ENCODE measurements around the gene CIDEC.

The CIDEC gene

GRCh38 chr3:9901967-9902366 lies 21.9 kb upstream of the CIDEC start:
- no peak for TF ChIP-seq CTCF (IDR thresholded peaks at IDR 0.05)
- TF ChIP-seq ZFX (IDR thresholded peaks at IDR 0.05; ENCODE audit: borderline replicate concordance), result no peak
- peak overlapping the region; percentile 100 for H3K27ac ChIP-seq

GRCh38 chr3:9900965-9901415 lies 20.9 kb upstream of the CIDEC start:
- H3K27ac ChIP-seq, result peak overlapping the region; percentile 100

GRCh38 chr3:9899289-9899791 lies 19.3 kb upstream of the CIDEC start:
- TF ChIP-seq ZFX (IDR thresholded peaks at IDR 0.05; ENCODE audit: borderline replicate concordance) (no peak), CTCF (IDR thresholded peaks at IDR 0.05) (no peak)
- H3K27ac ChIP-seq, result peak overlapping the region; percentile 100

DNA sequence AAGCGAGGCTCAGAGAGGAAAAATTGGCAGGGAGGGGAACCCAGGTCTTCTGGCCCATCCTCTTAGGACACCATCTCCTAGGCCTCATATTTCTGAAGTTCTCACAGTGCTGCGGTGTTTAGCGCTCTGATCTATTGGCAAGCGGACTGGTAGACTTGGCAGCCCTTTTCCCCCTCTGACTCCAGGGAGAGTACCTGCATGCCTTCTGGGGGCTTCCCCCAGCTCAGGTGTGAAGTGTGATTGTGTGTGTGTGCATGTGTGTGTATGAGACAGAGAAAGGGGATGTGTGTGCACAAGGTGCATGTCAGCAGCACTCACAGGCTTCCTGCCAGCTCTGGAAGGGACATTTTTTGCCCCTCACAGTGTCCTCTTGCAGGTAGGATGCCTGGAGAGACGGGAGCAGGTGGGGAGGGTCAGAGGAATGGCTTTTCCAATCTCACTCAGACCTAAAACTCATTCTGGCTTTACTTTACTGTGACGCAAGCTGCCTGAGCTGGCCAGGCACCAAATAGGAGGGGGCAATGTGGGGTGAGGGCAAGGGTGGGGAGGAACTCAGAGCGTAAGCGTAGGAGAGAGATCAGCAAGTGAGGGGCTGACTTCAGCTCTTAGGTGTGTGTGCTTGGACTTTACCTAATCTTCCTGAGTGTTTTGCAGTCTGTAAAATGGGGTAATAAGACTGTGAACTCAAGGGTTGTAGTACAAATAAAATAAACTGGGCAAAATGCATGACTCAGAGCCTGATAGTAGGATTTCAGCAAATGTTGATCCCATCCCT lies 18.6 kb upstream of the CIDEC start:
- TF ChIP-seq ZFX (IDR thresholded peaks at IDR 0.05; ENCODE audit: borderline replicate concordance) (no peak), CTCF (IDR thresholded peaks at IDR 0.05) (no peak)
- H3K27ac ChIP-seq, result peak overlapping the region; percentile 100

DNA sequence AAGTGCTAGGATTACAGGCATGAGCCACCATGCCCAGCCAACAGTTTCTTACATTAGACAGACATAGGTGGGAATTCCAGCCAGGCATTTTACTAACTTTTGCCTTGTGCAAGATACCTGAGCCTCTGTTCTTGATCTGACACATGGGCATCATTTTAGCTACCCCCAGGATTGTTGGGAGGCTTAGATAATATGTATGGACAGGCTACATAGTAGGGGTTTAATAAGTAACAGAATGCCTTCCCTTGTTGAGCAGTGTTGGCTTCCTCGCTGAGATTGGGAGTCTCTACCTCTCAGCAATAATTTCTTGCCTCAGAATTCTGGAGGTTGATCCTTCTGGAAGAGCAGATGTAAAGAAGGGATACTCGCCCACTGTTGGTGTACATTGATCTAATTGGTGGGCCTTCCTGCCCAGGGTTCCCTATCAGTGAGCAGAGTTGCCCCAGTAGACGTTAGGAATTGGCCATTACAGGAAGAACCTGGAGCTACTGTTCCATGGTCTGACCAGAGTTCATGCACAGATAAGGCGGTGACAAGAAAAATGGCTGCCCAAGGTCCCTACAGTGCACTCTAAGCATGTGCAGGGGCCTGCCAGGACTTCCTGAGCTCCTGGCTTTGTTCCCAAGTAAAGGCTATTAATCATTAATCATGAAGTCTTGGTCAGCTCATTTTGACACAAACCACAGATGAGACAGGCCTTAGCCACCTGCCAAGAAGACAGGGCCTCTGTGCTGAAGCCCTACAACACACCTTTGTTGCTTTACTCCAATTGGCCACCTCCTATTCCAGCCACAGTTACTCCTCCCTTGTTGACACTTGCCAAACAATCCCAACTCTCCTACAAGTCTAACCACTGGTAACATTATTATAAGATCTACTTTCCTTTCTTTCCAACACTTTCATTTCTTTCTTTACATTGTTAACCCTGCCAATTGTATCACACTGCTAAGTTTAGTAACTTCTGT lies 17.6 kb upstream of the CIDEC start:
- peak overlapping the region; percentile 100 for H3K27ac ChIP-seq
- no peak for TF ChIP-seq ZFX (IDR thresholded peaks at IDR 0.05; ENCODE audit: borderline replicate concordance)
- TF ChIP-seq CTCF (IDR thresholded peaks at IDR 0.05), result no peak

GRCh38 chr3:9896755-9897407 lies 16.8 kb upstream of the CIDEC start:
- H3K27ac ChIP-seq, result peak overlapping the region; percentile 100

GRCh38 chr3:9895715-9896114 lies 15.7 kb upstream of the CIDEC start:
- H3K27ac ChIP-seq, result peak overlapping the region; percentile 100; the same call in 1 of the 2 replicates

DNA sequence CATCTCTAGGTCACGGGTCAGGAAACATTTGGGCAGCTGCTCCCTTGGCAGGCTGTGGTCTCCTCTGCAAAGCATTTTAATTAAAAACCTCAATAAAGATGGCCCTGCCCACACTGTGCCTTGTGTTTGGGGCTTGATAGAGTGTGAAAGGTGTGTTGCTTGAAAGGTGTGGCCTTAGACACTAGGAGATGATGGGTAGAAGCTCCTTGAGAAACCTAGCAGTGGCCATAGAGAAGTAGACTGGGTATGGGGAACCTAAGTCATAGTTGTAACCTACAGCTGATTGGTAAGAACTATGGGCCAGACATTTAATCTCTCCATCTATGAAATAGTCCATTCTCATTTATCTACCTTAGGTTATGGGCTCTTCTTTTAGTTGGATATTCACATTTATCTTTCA lies 13.7 kb upstream of the CIDEC start:
- TF ChIP-seq CTCF (IDR thresholded peaks at IDR 0.05) (no peak), ZFX (IDR thresholded peaks at IDR 0.05; ENCODE audit: borderline replicate concordance) (no peak)

More for the DNA sequence above, 13.7 kb upstream of the CIDEC start:
- peak overlapping the region; percentile 24 for H3K27ac ChIP-seq
